GM13976 (cell line): Measurements from ENCODE around the gene ELOA.

ENCODE experiments used
- DNase-seq: peaks from one replicate; pipeline ENCODE4 v3.0.0; 2012; ENCODE audit warnings: low spot score
- CTCF ChIP-seq: IDR thresholded peaks from 2 replicates; pipeline ENCODE4 v1.5.1; 2012; ENCODE audit warnings: borderline replicate concordance, mild to moderate bottlenecking; ENCODE audit not compliant: insufficient read depth; ENCODE audit errors: extremely low read depth, missing control alignments, control extremely low read depth
- in situ Hi-C: fragments of 300-500 bp; cut with MboI; formaldehyde crosslinking; loops from one replicate; pipeline ENCODE4 v1.12.0; 2022; ENCODE audit warnings: low sequenced_read_pairs, mixed read lengths, inconsistent platforms; ENCODE audit not compliant: unreplicated experiment

The ELOA gene

GRCh38 chr1:23743287-23744152 lies at the start of gene ELOA:
TSS of gene ELOA (plus strand) at chr1:23743471. CDS start at chr1:23743504, 33 bp downstream.
- DNase-seq = peak; percentile 95
- in situ Hi-C loops = loop anchor here (10.0 kb wide), 1 partner anchor 49 kb away; the partner anchor contains the start of gene RPL11
- no peak for TF ChIP-seq CTCF

- DNase-seq = no peak
- in situ Hi-C loops = loop anchor here (10.0 kb wide), 1 partner anchor 51 kb away; the partner anchor contains the start of gene ELOA
- no peak for TF ChIP-seq CTCF
Observed at GRCh38 chr1:23693599-23693998, 49.7 kb upstream of the ELOA start.

GRCh38 chr1:23694371-23694770 lies 48.9 kb upstream of the ELOA start:
- in situ Hi-C loops = loop anchor here (10.0 kb wide), 1 partner anchor 50 kb away; the partner anchor contains the start of gene ELOA
- no peak for TF ChIP-seq CTCF
- DNase-seq = no peak

GRCh38 chr1:23695667-23696066 lies 47.6 kb upstream of the ELOA start:
- TF ChIP-seq CTCF = no peak
- in situ Hi-C loops = loop anchor here (10.0 kb wide), 1 partner anchor 49 kb away; the partner anchor contains the start of gene ELOA
- DNase-seq = no peak

GRCh38 chr1:23696335-23696989 lies 46.8 kb upstream of the ELOA start:
- DNase-seq = no peak
- TF ChIP-seq CTCF = no peak
- in situ Hi-C loops = loop anchor here (10.0 kb wide), 1 partner anchor 48 kb away; the partner anchor contains the start of gene ELOA

GRCh38 chr1:23698466-23698865 lies 44.8 kb upstream of the ELOA start:
- in situ Hi-C loops = loop anchor here (10.0 kb wide), 1 partner anchor 46 kb away; the partner anchor contains the start of gene ELOA
- no peak for DNase-seq
- TF ChIP-seq CTCF = no peak
